Hypothalamus (tissue), 51 donors: Measurements from ENCODE around the gene NME1.

Experiments used
- DNase-seq, 51 donors: peaks; one replicate each; lab custom pipeline; 2025; lab: John Stamatoyannopoulos, UW

The NME1 gene

GRCh38 chr17:51188271-51188833 is 35.0 kb downstream of the NME1 start:
- no peak for DNase-seq

- DNase-seq: no peak
These were observed 35.8 kb downstream of the NME1 start for GRCh38 chr17:51189162-51189561.

- no peak for DNase-seq
These were observed 36.3 kb downstream of the NME1 start for GRCh38 chr17:51189628-51190027.

- no peak for DNase-seq
These were observed 38.5 kb downstream of the NME1 start for GRCh38 chr17:51191895-51192294.

GRCh38 chr17:51197754-51198153 is 44.4 kb downstream of the NME1 start:
- no peak for DNase-seq

- DNase-seq: no peak
These were observed 46.9 kb downstream of the NME1 start for GRCh38 chr17:51200295-51200694.

GRCh38 chr17:51200846-51201245 is 47.5 kb downstream of the NME1 start:
- DNase-seq: no peak

GRCh38 chr17:51203838-51204237 is 50.5 kb downstream of the NME1 start:
- DNase-seq: no peak
